Gastrocnemius medialis (tissue), 4 donors: ENCODE data around the gene INSRR.

ENCODE experiments used
- CTCF ChIP-seq, 5 experiments: fragments of 450-650 bp in 3 of 5; fragments of 200-600 bp in 2 of 5; sonication (generic) in 2 of 5; IDR thresholded peaks in 4 of 5; conservative IDR thresholded peaks in 1 of 5; 1 replicate in 4 of 5; 2 replicates in 1 of 5; pipeline ENCODE4 v1.5.1; 2016 to 2019; ENCODE audit warnings: antibody characterized with exemption in 5 of 5, mild to moderate bottlenecking in 3 of 5, moderate library complexity in 3 of 5
- POLR2A ChIP-seq, 2 donors: fragments of 450-650 bp; IDR thresholded peaks; one replicate each; pipeline ENCODE4 v1.6.1; 2017; ENCODE audit warnings: antibody characterized with exemption in 2 of 2, mild to moderate bottlenecking in 2 of 2, moderate library complexity in 2 of 2

- TF ChIP-seq CTCF (IDR thresholded peaks at IDR 0.05 in 4 of 5, conservative IDR thresholded peaks at IDR 0.05 in 1 of 5) (no peak), POLR2A (IDR thresholded peaks at IDR 0.05) (no peak)
Observed at GRCh38 chr1:156885880-156886355, 27.0 kb upstream of the INSRR start.
